Measurements from ENCODE around the gene TCOF1. TPM values are rescaled to one million over a fixed set of nuclear protein-coding genes. Genes with fewer than 3 reads are reported as not detected.

The TCOF1 gene
- total RNA-seq, 1 donor from 2014 or later: 27.1 TPM

GRCh38 chr5:150446088-150446487 lies 88.6 kb downstream of the TCOF1 start:
- no peak for TF ChIP-seq CTCF (IDR thresholded peaks at IDR 0.05)
- Histone ChIP-seq H3K4me3 (no peak overlapping the region), H3K27ac (no peak overlapping the region), H3K36me3 (peaks cover 62% of the 10 kb centered on the region), H3K4me1 (peaks cover 23% of the 10 kb centered on the region), H3K27me3 (ENCODE audit: low read depth) (no peaks in the 10 kb centered on the region), H3K9me3 (no peaks in the 10 kb centered on the region)
- intact Hi-C loops (cut with DNase I): no loop called here
- ATAC-seq (no peak), DNase-seq (no peak)

- intact Hi-C loops (cut with DNase I): no loop called here
- ATAC-seq (no peak), DNase-seq (no peak)
- no peak for TF ChIP-seq CTCF (IDR thresholded peaks at IDR 0.05)
- H3K9me3 ChIP-seq: no peaks in the 10 kb centered on the region
- H3K4me3 ChIP-seq: no peak overlapping the region
- peaks cover 62% of the 10 kb centered on the region for H3K36me3 ChIP-seq
- peaks cover 23% of the 10 kb centered on the region for H3K4me1 ChIP-seq
- H3K27ac ChIP-seq: no peak overlapping the region
- H3K27me3 ChIP-seq (ENCODE audit: low read depth): no peaks in the 10 kb centered on the region
These were observed 89.1 kb downstream of the TCOF1 start for GRCh38 chr5:150446583-150446982.

GRCh38 chr5:150447188-150447587 lies 89.7 kb downstream of the TCOF1 start:
- no peak overlapping the region for H3K27ac ChIP-seq
- DNase-seq (no peak), ATAC-seq (no peak)
- H3K9me3 ChIP-seq: no peaks in the 10 kb centered on the region
- H3K4me3 ChIP-seq: no peak overlapping the region
- TF ChIP-seq CTCF (IDR thresholded peaks at IDR 0.05): no peak
- intact Hi-C loops (cut with DNase I): no loop called here
- no peaks in the 10 kb centered on the region for H3K27me3 ChIP-seq (ENCODE audit: low read depth)
- H3K4me1 ChIP-seq: peaks cover 23% of the 10 kb centered on the region
- peaks cover 59% of the 10 kb centered on the region for H3K36me3 ChIP-seq

- Histone ChIP-seq H3K27me3 (ENCODE audit: low read depth) (no peaks in the 10 kb centered on the region), H3K4me3 (peak overlapping the region; percentile 94), H3K9me3 (no peaks in the 10 kb centered on the region), H3K36me3 (peaks cover 51% of the 10 kb centered on the region), H3K27ac (peak overlapping the region; percentile 95), H3K4me1 (peaks cover 23% of the 10 kb centered on the region)
- DNase-seq (no peak), ATAC-seq (no peak)
- TF ChIP-seq CTCF (IDR thresholded peaks at IDR 0.05): no peak
- intact Hi-C loops (cut with DNase I): no loop called here
These were observed 90.8 kb downstream of the TCOF1 start for GRCh38 chr5:150448334-150448733.

- Histone ChIP-seq H3K9me3 (no peaks in the 10 kb centered on the region), H3K27ac (peak overlapping the region; percentile 95), H3K4me3 (peak overlapping the region; percentile 94), H3K4me1 (peaks cover 23% of the 10 kb centered on the region), H3K27me3 (ENCODE audit: low read depth) (no peaks in the 10 kb centered on the region), H3K36me3 (peaks cover 44% of the 10 kb centered on the region)
- intact Hi-C loops (cut with DNase I): no loop called here
- no peak for TF ChIP-seq CTCF (IDR thresholded peaks at IDR 0.05)
- no peak for DNase-seq
- ATAC-seq: peak; percentile 67 to 74
These were observed 91.5 kb downstream of the TCOF1 start for GRCh38 chr5:150448952-150449516.

Other genes starting within 250 kb of the TCOF1 start
- gene PDGFRB, start 201.9 kb upstream of the TCOF1 start, total RNA-seq: 89.3 TPM
- gene CDX1, start 190.9 kb upstream of the TCOF1 start, total RNA-seq: not detected
- not detected for gene SLC6A7, start 167.6 kb upstream of the TCOF1 start, total RNA-seq
- gene CAMK2A, start 67.9 kb upstream of the TCOF1 start, total RNA-seq: 1.3 TPM
- 3.5 TPM for gene ARSI, start 54.8 kb upstream of the TCOF1 start, total RNA-seq
- gene CD74, start 55.2 kb downstream of the TCOF1 start, total RNA-seq: 4,221 TPM
- 1,651 TPM for gene RPS14, start 92.0 kb downstream of the TCOF1 start, total RNA-seq
- gene NDST1, start 150.4 kb downstream of the TCOF1 start, total RNA-seq: 117 TPM

Measured in lower lobe of right lung (tissue), 2 donors.